Smooth muscle cell (in vitro differentiated cells): Measurements from ENCODE around the gene NOC4L. TPM values are rescaled to one million over a fixed set of nuclear protein-coding genes. Genes with fewer than 3 reads are reported as not detected.

Experiments used
- DNase-seq: peaks from one replicate; lab custom pipeline; 2025; ENCODE audit not compliant: unreplicated experiment; lab: John Stamatoyannopoulos, UW
- H2AFZ ChIP-seq: fragments of 200-600 bp; sonication (generic); 2 replicates; pipeline ENCODE4 v1.6.0; 2016; ENCODE audit warnings: antibody characterized with exemption, low read depth, mild to moderate bottlenecking
- H3F3A ChIP-seq: fragments of 200-600 bp; sonication (generic); 2 replicates; pipeline ENCODE4 v1.6.0; 2017; ENCODE audit warnings: antibody characterized with exemption, low read depth
- H3K27ac ChIP-seq: fragments of 200-600 bp; sonication (generic); 2 replicates; pipeline ENCODE4 v1.5.1; 2016; ENCODE audit warnings: low read depth, mild to moderate bottlenecking
- H3K27me3 ChIP-seq: fragments of 200-600 bp; sonication (generic); 2 replicates; pipeline ENCODE4 v1.6.1; 2016; ENCODE audit warnings: low read depth, mild to moderate bottlenecking
- H3K36me3 ChIP-seq: fragments of 200-600 bp; sonication (generic); 2 replicates; pipeline ENCODE4 v1.5.1; 2016; ENCODE audit warnings: low read depth
- H3K4me1 ChIP-seq: fragments of 200-600 bp; sonication (generic); 2 replicates; pipeline ENCODE4 v1.5.1; 2016; ENCODE audit warnings: low read depth
- H3K4me2 ChIP-seq: fragments of 200-600 bp; sonication (generic); 2 replicates; pipeline ENCODE4 v1.6.0; 2016; ENCODE audit warnings: mild to moderate bottlenecking
- H3K4me3 ChIP-seq: fragments of 200-600 bp; sonication (generic); 2 replicates; pipeline ENCODE4 v1.5.1; 2016; ENCODE audit warnings: mild to moderate bottlenecking
- H3K79me2 ChIP-seq: fragments of 200-600 bp; sonication (generic); 2 replicates; pipeline ENCODE4 v1.6.0; 2016; ENCODE audit warnings: low read depth, mild to moderate bottlenecking
- H3K9ac ChIP-seq: fragments of 200-600 bp; sonication (generic); 2 replicates; pipeline ENCODE4 v1.6.0; 2016; ENCODE audit warnings: low read depth
- H3K9me3 ChIP-seq: fragments of 200-600 bp; sonication (generic); replicated peaks from 2 replicates; pipeline ENCODE4 v1.5.1; 2016; ENCODE audit warnings: low read depth
- H4K20me1 ChIP-seq: fragments of 200-600 bp; sonication (generic); 2 replicates; pipeline ENCODE4 v1.6.0; 2016; ENCODE audit warnings: low read depth
- WGBS: methylation state at CpG from one replicate; pipeline ENCODE4 v1.1.7; 2016; ENCODE audit warnings: low lambda C conversion rate; 5-methylcytosine and 5-hydroxymethylcytosine counted together
- polyA plus RNA-seq: library from polyadenylated mRNA; unstranded; fragments of >200 nt; fragmentation: Nextera tagmentation; extraction: Ambion mirVana; gene quantifications from 2 replicates; pipeline ENCODE4 v1.2.1, GENCODE V29; 2016
- total RNA-seq: library from RNA; depleted of rRNA; stranded (reverse); fragments of >200 nt; gene quantifications from 2 replicates; pipeline ENCODE4 v1.2.3, GENCODE V29; 2014
- TF ChIP-seq, protein P1 (sequence below): fragments of 200-600 bp; sonication (generic); IDR thresholded peaks from 2 replicates; pipeline ENCODE4 v1.5.1; 2017; ENCODE audit warnings: borderline replicate concordance, mild to moderate bottlenecking, antibody characterized with exemption; ENCODE audit not compliant: insufficient read depth, poor library complexity, severe bottlenecking

The NOC4L gene
- total and polyA plus RNA-seq, 2 experiments from 2014 or later, result 9.8 to 39.9 TPM

DNA sequence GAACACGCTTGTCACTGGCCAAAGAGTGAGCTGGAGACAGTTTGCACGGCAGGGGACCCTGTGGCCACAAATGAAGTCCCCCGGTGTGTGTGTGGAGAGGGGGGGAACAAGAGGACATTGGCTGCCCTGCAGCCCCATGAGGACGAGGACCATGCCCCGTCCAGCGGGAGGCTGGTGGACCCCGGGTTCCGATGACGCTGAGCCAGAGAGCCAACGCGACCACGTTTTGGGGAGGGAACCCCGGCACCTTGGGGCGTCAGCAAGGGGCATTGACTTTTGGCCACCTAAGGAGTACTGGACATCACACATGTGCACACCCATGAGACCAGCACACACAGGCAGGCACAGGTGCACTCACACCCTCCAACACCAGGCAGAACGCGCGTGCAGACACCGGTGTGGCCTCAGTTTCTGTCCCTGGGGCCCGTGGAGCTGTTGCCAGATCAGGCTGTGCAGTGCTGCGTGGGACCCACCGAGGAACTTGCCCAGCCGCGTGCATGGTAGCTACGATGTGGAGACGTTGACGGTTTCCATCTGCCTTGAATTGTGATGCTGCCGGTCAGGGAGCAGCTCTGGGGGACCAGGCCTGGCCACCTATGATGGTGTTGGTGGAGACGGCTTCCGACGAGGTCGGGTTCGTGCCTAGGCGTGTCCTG lies 26.5 kb downstream of the NOC4L start:
- no peaks in the 10 kb centered on the region for H3K36me3 ChIP-seq
- no peak overlapping the region for H3K27ac ChIP-seq
- H3F3A ChIP-seq, result no peaks in the 10 kb centered on the region
- no peak overlapping the region for H2AFZ ChIP-seq
- TF ChIP-seq, protein P1, sequence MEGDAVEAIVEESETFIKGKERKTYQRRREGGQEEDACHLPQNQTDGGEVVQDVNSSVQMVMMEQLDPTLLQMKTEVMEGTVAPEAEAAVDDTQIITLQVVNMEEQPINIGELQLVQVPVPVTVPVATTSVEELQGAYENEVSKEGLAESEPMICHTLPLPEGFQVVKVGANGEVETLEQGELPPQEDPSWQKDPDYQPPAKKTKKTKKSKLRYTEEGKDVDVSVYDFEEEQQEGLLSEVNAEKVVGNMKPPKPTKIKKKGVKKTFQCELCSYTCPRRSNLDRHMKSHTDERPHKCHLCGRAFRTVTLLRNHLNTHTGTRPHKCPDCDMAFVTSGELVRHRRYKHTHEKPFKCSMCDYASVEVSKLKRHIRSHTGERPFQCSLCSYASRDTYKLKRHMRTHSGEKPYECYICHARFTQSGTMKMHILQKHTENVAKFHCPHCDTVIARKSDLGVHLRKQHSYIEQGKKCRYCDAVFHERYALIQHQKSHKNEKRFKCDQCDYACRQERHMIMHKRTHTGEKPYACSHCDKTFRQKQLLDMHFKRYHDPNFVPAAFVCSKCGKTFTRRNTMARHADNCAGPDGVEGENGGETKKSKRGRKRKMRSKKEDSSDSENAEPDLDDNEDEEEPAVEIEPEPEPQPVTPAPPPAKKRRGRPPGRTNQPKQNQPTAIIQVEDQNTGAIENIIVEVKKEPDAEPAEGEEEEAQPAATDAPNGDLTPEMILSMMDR, result no peak
- H4K20me1 ChIP-seq, result no peaks in the 10 kb centered on the region
- no peak overlapping the region for H3K9ac ChIP-seq
- no peaks in the 10 kb centered on the region for H3K4me1 ChIP-seq
- H3K79me2 ChIP-seq, result no peaks in the 10 kb centered on the region
- H3K4me3 ChIP-seq, result no peak overlapping the region
- H3K9me3 ChIP-seq, result no peaks in the 10 kb centered on the region
- H3K4me2 ChIP-seq, result no peak overlapping the region
- H3K27me3 ChIP-seq, result peaks cover 25% of the 10 kb centered on the region
- DNase-seq, result no peak
- WGBS, result 90% methylated on average over 26 of the region's 33 CpGs

DNA sequence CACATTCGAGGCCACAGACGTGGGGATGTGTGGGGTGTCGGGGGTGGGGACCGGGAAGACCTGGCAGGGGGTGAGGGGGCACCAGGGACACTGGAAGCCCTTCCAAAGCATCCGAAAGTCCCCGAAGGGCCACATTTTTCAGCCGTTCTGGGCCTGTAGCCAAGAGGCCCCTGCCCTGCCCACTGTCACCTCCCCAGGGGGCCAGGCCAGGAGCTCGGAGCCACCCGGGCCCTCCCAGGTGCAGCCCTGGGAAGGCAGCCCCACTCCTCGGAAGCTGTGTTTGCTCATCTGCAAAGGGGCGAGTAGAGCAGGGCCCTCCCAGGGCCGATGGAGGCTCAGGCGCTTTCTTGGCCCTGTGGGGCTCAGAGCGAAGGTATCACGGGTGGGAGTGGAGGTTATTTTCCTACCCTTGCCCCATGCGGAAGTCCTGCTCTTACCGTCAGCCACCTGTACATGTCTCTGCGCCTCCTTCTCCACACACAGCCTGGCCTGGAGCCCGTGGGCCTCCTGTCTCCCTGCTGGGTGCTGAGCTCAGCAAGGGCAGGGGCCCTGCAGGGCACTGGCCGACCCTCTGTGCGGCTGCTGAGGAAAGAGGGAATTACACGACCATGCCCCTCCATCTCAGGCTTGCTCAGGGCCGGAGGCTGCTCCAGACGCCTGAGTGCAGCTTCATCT lies 27.2 kb downstream of the NOC4L start:
- Histone ChIP-seq H3K27me3 (peaks cover 25% of the 10 kb centered on the region), H2AFZ (no peak overlapping the region), H3F3A (no peaks in the 10 kb centered on the region), H3K4me2 (no peak overlapping the region), H3K9me3 (no peaks in the 10 kb centered on the region), H3K4me3 (no peak overlapping the region), H3K79me2 (no peaks in the 10 kb centered on the region), H3K9ac (no peak overlapping the region), H4K20me1 (no peaks in the 10 kb centered on the region), H3K36me3 (no peaks in the 10 kb centered on the region), H3K27ac (no peak overlapping the region), H3K4me1 (no peaks in the 10 kb centered on the region)
- no peak for DNase-seq
- 86% methylated on average over 24 of the region's 24 CpGs for WGBS
- TF ChIP-seq, protein P1, result no peak

DNA sequence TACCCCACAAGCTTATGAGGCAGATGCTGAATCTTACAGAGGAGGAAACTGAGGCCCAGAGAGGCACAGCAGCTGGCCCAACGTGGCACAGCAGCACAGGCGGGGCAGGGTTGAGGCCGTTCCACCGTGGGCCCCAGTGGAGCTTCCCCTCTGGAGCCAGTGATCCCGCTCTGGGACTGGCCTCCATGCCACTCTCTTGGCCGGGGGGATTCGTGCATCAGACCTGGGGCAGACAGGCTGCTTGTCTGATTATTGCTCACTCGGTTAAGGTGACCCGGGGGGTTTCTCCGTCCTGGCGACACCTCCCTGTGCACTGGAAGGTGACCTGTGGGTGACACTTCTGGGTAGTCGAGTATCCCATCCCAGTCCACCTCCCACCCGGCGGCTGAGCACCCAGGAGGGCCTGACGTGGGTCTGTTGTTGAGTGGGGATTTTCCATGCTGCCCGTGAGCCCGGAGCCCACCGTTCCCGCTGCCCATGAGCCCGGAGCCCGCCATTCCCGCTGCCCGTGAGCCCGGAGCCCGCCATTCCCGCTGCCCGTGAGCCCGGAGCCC lies 27.8 kb downstream of the NOC4L start:
- Histone ChIP-seq H3K4me3 (no peak overlapping the region), H3K4me1 (no peaks in the 10 kb centered on the region), H3K79me2 (no peaks in the 10 kb centered on the region), H3K36me3 (no peaks in the 10 kb centered on the region), H3K27ac (no peak overlapping the region), H3K27me3 (peaks cover 25% of the 10 kb centered on the region), H4K20me1 (no peaks in the 10 kb centered on the region), H3K4me2 (no peak overlapping the region), H3K9me3 (no peaks in the 10 kb centered on the region), H3K9ac (no peak overlapping the region), H2AFZ (no peak overlapping the region), H3F3A (no peaks in the 10 kb centered on the region)
- TF ChIP-seq, protein P1, result no peak
- no peak for DNase-seq
- 92% methylated on average over 28 of the region's 28 CpGs for WGBS
